ENCODE data around the gene FCHO2. TPM values are rescaled to one million over a fixed set of nuclear protein-coding genes. Genes with fewer than 3 reads are reported as not detected.
"Not testable (repeated sequence)": the region's sequence is repeated elsewhere in the genome, so short reads cannot be mapped to it uniquely, and the experiment has no call there.

Gene FCHO2
- total RNA-seq, 4 donors from 2014 or later = 20.2 to 38.0 (median 28.3) TPM

GRCh38 chr5:72996632-72997031 is 40.8 kb downstream of the FCHO2 start:
- DNase-seq = no peak
- Histone ChIP-seq H3K27me3 (no peaks in the 10 kb centered on the region), H3K9me3 (no peaks in the 10 kb centered on the region), H3K4me1 (no peaks in the 10 kb centered on the region), H3K27ac (no peak overlapping the region), H3K36me3 (peaks cover 0 to 31% (median 0%) of the 10 kb centered on the region in 3 donors), H3K4me3 (no peak overlapping the region)
- no peak for TF ChIP-seq POLR2A (IDR thresholded peaks at IDR 0.05)
- TF ChIP-seq, protein P1, sequence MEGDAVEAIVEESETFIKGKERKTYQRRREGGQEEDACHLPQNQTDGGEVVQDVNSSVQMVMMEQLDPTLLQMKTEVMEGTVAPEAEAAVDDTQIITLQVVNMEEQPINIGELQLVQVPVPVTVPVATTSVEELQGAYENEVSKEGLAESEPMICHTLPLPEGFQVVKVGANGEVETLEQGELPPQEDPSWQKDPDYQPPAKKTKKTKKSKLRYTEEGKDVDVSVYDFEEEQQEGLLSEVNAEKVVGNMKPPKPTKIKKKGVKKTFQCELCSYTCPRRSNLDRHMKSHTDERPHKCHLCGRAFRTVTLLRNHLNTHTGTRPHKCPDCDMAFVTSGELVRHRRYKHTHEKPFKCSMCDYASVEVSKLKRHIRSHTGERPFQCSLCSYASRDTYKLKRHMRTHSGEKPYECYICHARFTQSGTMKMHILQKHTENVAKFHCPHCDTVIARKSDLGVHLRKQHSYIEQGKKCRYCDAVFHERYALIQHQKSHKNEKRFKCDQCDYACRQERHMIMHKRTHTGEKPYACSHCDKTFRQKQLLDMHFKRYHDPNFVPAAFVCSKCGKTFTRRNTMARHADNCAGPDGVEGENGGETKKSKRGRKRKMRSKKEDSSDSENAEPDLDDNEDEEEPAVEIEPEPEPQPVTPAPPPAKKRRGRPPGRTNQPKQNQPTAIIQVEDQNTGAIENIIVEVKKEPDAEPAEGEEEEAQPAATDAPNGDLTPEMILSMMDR (IDR thresholded peaks at IDR 0.05) = no peak

DNA sequence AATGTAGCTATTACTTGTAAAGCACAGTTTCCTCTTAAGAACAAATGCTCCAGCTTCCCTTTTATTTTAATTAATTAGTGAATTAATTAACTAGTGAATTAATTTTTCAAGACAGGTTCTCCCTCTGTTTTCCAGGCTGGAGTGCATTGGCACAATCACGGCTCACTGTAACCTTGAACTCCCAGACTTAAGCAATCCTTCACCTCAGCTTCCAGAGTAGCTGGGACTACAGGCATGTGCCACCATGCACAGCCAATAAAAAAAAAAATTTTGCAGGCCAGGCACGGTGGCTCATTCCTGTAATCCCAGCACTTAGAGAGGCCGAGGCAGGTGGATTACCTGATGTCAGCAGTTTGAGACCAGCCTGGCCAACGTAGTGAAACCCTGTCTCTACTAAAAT is 44.1 kb downstream of the FCHO2 start:
- no peak for DNase-seq
- no peaks in the 10 kb centered on the region for H3K27me3 ChIP-seq
- H3K36me3 ChIP-seq = peaks cover 0 to 15% (median 0%) of the 10 kb centered on the region in 3 donors
- no peak overlapping the region for H3K27ac ChIP-seq
- H3K9me3 ChIP-seq = no peaks in the 10 kb centered on the region
- H3K4me3 ChIP-seq = no peak overlapping the region
- no peaks in the 10 kb centered on the region for H3K4me1 ChIP-seq
- no peak for TF ChIP-seq POLR2A (IDR thresholded peaks at IDR 0.05)
- TF ChIP-seq, protein P1 (IDR thresholded peaks at IDR 0.05) = no peak

GRCh38 chr5:73005886-73006285 is 50.0 kb downstream of the FCHO2 start:
- H3K36me3 ChIP-seq = peaks cover 0 to 10% (median 0%) of the 10 kb centered on the region in 3 donors
- H3K4me1 ChIP-seq = no peaks in the 10 kb centered on the region
- DNase-seq = no peak
- no peak for TF ChIP-seq POLR2A (IDR thresholded peaks at IDR 0.05)
- TF ChIP-seq, protein P1 (IDR thresholded peaks at IDR 0.05) = no peak
- H3K27me3 ChIP-seq = no peaks in the 10 kb centered on the region
- no peak overlapping the region for H3K4me3 ChIP-seq
- H3K9me3 ChIP-seq = no peaks in the 10 kb centered on the region
- no peak overlapping the region for H3K27ac ChIP-seq

GRCh38 chr5:73007051-73007450 is 51.2 kb downstream of the FCHO2 start:
- Histone ChIP-seq H3K9me3 (no peaks in the 10 kb centered on the region), H3K4me1 (no peaks in the 10 kb centered on the region), H3K27me3 (no peaks in the 10 kb centered on the region), H3K4me3 (no peak overlapping the region), H3K27ac (no peak overlapping the region), H3K36me3 (peaks cover 0 to 18% (median 0%) of the 10 kb centered on the region in 3 donors)
- no peak for DNase-seq
- TF ChIP-seq POLR2A (IDR thresholded peaks at IDR 0.05) = no peak
- TF ChIP-seq, protein P1 (IDR thresholded peaks at IDR 0.05) = no peak

DNA sequence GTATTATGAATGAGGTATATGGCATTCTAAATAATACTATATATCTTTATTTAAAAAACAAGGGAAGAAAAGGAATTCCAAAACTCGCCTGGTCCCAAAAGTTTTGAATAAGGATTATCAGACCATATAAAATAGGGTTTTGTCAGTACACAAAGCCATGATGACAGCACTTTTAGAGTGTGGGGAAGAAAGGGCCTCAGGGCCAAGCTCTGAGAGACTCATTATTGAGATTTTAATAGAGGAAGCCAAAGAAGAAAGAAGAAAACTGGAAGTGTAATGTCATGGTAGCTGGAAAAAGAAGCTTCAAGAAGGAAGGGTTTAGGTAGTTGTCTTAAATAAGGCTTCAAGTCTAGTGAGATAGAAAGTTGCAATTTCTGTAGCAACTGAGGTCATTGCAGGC is 53.0 kb downstream of the FCHO2 start:
- no peak overlapping the region for H3K27ac ChIP-seq
- no peaks in the 10 kb centered on the region for H3K4me1 ChIP-seq
- no peaks in the 10 kb centered on the region for H3K27me3 ChIP-seq
- no peak overlapping the region for H3K4me3 ChIP-seq
- H3K36me3 ChIP-seq = peaks cover 0 to 18% (median 0%) of the 10 kb centered on the region in 3 donors
- no peak for DNase-seq
- no peaks in the 10 kb centered on the region for H3K9me3 ChIP-seq
- no peak for TF ChIP-seq POLR2A (IDR thresholded peaks at IDR 0.05)
- TF ChIP-seq, protein P1 (IDR thresholded peaks at IDR 0.05) = no peak

DNA sequence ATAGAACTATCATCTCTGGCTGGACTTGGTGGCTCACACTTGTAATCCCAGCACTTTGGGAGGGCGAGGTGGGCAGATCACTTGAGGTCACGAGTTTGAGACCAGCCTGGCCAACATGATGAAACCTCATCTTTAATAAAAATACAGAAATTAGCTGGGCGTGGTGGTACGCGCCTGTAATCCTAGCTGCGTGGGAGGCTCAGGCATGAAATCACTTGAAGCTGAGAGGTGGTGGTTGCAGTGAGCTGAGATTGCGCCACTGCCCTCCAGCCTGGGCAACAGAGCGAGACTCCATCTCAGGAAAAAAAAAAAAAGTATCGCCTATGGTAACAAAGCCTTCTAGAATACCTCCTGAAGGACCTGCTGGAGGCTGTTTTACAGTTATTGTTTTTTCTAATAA is 55.8 kb downstream of the FCHO2 start:
- not testable (repeated sequence) for H3K9me3 ChIP-seq, DNase-seq, H3K4me3 ChIP-seq, H3K4me1 ChIP-seq, H3K27ac ChIP-seq, H3K27me3 ChIP-seq
- peaks cover 0 to 17% (median 0%) of the 10 kb centered on the region in 3 donors for H3K36me3 ChIP-seq
